ENCODE results near the gene DYNC1H1.
"Not testable (repeated sequence)": the region's sequence is repeated elsewhere in the genome, so short reads cannot be mapped to it uniquely, and the experiment has no call there.

DYNC1H1 gene

DNA sequence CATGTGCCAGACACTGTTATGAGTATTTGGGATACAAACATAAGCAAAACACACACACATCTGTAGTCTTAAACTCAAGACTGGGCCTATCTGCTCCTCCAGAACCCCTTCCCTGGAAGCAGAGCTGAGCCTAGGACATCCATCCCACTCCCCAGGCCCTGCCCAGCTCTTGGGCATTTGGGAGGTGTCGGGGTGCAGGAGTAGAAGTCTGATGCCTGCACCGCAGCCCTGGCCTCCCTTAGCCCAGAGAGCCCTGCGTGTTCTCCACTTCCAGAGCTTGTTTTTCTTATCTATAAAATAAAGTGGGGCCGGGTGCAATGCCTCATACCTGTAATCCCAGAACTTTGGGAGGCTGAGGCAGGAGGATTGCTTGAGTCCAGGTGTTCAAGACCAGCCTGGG lies 110.8 kb downstream of the DYNC1H1 start:
- no peak for DNase-seq

DNA sequence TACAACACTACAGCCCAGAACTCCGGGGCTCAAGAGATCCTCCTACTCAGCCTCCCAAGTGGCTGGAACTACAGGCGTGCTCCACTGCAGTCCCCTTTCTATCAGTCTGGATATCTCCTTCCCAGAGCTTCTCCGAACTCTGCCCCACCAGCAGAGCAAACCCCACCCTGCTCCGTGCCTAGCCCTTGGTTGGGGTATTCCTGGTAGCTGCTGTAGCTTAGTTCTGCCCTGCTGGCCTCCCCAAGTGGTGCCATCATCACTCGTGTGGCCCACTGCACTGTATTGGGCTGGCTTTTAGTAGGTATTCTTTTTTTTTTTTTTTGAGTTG lies 113.0 kb downstream of the DYNC1H1 start:
- DNase-seq: no peak

DNA sequence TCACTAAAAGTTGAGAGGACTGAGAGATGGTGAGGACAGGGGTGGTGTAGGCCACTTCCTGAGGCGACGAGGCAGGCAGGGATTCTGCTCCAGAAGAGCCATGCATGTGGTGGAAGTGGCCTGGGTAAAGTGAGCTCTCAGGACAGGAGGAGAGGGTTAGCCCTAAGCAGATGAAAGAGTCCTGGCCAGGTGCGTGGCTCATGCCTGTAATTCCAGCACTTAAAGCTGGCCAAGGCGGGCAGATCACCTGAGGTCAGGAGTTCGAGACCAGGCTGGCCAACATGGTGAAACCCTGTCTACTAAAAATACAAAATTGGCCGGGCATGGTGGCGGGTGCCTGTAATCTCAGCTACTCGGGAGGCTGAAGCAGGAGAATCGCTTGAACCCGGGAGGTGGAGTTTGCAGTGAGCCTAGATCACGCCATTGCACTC lies 114.0 kb downstream of the DYNC1H1 start:
- not testable (repeated sequence) for DNase-seq

DNA sequence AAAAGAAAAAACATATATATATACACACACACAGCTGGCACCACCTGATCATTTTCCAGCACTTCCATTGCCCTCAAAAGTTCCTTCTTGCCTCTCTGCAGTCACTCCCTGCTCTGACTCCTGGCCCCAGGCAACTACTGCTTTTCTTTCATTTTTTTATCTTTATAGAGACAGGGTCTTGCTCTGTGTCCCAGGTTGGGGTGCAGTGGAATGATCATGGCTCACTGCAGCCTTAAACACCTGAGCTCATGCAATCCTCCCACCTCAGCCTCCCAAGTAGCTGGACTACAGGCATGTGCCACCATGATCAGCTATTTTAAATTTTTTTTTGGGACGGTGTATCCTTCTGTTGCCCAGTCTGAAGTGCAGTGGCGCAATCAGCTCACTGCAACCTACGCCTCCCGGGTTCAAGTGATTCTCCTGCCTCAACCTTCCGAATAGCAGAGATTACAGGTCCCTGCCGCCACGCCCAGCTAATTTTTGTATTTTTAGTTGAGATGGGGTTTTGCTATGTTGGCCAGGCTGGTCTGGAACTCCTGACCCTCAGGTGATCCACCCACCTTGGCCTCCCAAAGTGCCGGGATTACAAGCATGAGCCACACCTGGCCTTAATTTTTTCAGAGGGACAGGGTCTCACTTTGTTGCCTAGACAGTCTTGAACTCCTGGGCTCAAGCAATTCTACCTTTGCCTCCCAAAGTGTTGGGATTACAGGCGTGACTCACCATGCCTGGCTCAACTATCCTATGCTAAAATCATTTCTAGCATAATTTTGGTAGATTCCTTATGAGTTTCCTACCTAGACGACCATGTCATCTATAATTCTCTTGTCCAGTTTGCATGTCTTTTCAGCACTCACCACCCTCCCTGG lies 114.7 kb downstream of the DYNC1H1 start:
- no peak for DNase-seq

DNA sequence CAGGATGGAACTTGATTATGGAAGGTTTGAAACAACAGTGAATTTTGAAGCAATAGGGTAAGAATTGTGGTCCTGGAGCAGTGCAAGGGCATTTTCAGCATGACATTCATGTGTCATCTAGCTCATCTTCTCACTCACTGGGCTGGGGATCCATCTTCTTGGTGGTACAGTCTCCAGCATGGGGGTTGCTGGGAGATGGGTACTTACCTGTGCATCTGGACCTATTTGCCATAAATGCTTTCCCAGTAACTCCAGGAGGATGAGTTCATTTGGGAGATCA lies 115.3 kb downstream of the DYNC1H1 start:
- no peak for DNase-seq

DNA sequence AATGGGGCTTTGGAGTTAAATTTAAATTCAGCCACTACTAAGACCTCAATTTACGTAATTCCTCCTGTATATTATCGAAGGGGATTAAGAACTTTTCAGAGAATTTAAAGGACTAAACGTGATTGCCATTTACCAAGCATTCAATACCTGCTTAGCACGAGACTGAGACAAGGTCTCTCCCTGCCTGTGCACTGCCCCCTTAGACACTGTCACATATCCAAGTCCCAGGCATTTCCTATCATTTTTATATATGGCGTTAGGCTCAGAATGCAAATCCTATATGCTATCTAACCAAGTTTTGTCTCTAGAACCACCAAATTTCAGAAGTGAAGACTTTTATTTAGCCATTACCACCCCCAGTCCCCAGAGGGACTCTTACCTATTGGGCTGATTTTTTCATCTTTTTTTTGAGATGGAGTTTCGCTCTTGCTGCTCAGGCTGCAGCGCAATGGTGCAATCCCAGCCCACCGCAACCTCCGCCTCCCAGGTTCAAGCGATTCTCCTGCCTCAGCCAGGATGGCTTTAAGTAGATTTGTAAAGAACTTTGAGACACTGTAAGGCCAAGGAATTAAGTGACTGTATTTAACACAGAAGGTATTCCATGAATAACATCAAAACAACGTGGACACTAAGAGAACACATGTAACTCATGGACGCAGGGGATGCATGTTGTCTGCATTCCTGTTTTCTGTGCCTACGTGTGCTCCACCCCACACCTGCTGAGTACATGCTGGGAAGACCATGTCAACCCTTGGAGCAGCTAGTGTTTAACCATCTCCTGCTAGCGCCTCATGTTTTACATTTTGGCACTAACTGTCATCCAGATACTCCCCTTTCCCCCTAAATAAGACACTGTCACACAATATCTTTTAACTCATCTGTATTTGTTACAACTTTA lies 116.1 kb downstream of the DYNC1H1 start:
- no peak for DNase-seq

DNA sequence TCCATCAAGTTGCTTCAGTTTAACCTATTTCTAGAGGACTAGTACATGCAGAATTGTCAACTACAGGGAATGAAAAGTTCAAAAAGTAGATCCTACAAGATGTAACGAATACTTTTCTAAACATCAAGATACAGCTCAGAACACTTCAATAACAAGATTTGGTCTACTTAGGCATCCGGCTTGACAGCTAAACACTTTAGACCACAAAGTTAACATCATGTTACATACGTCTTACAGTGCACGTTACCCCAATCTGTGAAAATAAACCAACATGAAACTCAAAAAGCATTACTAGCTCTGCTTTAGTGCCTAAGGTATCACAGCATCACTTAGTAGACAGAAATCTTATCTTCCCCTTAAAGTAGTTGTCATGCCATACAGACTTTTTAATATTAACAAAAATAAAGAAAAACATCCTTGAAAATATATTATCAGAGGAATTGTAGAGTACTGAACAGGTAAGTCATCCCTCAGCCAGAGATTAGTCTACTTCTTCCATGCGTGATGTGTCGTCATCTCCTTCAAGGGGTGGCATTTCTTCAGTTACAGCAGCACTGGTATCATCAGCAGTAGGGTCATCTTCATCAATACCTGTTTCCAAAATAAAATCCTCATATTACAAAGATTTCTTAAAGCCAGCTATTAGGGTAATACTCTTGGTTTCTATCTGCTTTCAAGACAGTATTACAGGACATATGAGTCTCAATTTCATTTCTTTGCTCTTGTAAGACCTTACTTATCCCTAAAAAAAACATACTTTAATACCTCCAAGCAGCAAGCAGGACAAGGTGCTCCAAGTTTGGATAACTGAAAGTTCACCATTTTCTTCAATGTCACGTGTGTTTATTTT lies 117.1 kb downstream of the DYNC1H1 start:
- no peak for DNase-seq

DNA sequence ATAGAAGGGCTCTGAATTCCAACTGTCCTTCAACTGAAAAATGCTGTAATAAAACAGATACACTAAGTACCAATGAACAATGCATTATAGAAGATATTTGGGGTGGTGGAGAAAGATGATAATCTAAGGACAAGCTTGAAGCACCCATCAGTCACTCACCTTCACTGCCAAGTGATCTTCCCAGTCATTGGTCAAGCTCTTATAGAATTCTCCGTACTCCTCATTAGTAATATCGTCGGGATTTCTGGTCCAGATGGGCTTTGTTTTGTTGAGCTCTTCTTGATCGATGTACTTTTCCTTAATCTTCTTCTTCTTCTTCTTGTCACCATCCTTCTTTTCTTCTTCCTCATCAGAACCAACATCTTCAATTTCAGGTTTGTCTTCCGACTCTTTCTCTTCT lies 120.1 kb downstream of the DYNC1H1 start:
- DNase-seq: not testable (repeated sequence)

DNA sequence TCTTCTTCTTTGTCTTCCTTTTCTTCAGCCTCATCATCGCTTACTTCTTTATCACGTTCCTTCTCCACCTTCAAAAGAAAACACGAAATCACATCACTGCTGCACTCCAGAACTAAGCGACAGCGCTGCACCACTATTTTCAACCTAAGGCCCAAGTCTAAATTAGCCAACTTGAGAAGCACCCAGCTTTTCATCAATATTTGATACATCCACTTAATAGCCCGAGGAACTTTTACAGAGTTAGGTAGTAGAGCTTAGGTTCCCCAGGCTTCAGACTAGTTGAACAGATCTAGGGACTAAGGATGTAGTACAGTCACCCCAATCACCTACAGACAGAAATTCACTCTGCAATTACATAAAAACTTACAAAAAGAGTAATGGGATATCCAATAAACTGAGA lies 120.6 kb downstream of the DYNC1H1 start:
- no peak for DNase-seq

DNA sequence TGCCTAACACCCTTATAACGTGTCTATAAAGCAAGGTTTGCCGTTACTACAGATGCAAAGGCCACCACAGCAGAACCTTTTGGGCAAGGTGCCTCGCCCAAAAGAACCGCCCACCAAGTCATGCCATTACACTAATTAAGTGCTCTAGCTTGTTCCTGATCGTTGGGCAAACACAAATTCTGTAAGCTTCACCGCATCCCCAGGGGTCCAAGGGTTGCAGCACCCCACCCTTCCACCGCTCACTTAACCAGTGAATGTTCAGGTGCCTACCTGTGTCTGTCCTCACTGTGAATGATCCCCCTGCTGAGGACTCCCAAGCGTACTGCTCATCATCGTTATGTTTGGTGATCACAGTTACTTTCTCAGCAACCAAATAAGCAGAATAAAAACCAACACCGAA lies 121.1 kb downstream of the DYNC1H1 start:
- no peak for DNase-seq

DNA sequence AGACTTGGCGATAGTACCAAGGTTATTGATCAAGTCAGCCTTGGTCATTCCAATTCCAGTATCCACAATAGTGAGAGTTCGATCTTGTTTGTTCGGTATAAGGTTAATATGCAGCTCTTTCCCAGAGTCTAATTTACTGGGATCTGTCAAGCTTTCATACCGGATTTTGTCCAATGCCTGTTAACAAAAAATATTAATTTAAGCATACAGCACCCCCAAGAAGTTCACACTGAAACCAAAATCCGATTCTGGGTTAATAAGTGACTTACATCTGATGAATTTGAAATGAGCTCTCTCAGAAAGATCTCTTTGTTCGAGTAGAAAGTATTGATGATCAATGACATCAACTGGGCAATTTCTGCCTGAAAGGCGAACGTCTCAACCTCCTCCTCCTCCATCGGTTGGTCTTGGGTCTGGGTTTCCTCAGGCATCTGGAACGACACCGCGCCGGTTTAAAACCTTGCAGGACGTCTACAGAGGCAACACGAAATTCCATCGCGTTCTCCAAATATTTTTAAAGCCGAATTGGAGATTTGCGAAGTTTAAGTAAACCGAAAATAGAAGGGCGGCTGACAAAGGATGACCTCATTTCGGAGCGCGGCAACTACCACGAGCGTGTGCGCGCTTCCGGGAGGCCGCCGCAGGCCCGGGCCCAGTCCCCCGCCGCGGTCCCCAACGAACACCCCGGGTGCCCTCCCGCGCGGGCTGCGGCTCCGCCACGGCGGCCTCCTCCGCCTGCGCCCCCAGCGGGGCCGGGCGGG lies 121.8 kb downstream of the DYNC1H1 start:
- DNase-seq: no peak

DNA sequence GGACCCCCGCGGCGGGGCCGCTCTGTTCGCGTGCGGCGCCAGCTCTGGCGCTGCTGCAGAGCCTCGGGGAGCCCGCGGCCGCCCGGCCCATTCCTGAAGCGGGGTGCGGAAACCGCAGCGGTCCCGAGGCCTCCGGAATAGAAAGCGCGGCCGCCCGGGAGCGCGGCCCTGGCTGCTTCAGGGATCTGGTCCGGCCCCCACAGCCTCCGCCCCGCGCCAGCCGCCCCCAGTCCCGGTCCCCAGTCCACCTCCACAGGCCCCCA lies 122.3 kb downstream of the DYNC1H1 start:
- DNase-seq: no peak

DNA sequence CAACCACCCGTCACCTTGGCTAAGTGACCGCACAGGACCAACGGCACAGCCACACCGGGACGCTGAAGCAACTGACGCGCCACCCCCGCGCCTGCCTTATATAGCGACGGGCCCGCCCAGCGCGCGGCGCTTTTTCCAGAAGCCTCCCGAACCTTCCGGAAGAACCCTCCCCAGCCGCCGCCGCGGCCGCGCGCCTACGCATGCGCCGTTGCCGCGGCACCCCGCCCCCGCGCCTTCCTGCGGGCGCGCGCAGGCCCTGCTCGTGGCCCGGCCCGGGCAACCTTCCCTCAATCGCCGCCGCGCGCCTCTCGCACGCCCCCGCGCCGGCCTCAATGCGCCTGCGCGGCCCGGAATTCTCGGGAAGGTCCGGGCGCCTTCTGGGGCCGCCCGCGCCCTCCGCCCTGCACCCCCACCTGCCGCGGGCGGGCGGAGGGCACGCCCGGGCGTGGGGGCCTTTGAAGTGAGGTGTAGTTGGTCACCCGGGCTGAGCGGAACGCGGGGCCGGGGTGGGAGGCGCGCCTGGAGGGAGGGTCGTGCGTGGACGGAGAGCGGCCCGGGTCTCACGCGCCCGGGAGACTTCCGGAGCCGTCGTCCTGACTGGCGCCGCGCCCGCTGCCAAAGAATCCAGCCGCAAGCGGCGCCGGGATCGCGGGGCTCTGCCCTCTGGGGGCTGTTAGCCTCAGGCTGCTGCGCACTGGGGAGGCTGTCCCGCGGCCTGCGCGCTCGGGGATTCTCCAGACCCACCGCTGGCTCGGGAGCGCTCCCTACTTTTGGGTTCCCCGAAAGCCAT lies 122.8 kb downstream of the DYNC1H1 start, which contains the start of gene HSP90AA1:
HSP90AA1 (minus strand) TSS at position 73 of the 790 bp plus-strand sequence. CDS start 666 bp downstream, outside the sequence.
- DNase-seq: peak; percentile 94 to 98

DNA sequence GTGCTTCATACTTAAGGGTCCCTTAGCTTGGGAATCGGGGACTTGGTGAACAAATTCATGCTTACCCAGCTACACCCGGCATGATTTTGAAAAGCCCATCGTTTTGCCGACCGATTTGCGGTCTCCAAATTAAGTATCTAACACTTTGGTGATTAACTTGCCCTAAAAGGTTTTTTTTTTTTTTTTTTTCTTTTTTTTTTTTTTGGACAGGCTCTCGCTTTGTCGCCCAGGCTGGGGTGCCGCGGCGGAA lies 123.3 kb downstream of the DYNC1H1 start:
- DNase-seq: no peak

DNA sequence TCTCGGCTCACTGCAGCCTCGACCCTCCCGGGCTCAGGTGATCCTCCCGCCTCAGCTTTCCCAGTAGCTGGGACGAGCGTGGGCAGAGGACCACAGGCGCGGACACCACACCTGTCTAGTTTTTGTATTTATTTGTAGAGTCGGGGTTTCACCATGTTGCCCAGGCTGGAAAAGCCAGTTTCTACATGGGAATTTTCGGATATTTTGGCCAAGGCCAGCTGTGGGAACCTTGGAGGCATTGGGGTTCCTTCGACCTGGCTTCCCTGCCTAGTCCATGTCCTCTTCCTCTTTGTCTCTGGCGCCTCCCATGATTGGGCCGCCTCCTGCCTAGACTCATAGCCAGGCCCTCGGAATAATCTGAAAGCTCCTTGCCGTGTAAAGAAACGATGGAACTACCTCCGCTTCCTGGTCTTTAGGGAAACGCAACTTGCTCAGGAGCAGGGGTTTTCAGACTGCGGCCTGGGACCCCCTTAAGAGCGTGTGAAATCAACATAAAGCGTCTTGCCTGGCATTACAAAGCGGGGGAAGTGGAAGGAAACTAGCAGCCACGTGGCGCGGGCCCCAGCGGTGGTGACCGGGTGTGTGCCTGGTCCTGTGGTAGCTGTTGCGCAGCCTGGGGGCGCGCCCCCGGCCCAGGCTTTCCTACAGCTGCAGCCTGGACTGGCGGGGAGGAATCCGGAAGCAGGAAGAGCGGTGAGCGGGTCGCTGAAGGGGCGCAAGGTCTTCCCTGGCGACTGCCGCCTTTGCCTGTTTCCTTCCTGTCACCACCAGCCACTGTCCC lies 123.8 kb downstream of the DYNC1H1 start:
- DNase-seq: no peak

DNA sequence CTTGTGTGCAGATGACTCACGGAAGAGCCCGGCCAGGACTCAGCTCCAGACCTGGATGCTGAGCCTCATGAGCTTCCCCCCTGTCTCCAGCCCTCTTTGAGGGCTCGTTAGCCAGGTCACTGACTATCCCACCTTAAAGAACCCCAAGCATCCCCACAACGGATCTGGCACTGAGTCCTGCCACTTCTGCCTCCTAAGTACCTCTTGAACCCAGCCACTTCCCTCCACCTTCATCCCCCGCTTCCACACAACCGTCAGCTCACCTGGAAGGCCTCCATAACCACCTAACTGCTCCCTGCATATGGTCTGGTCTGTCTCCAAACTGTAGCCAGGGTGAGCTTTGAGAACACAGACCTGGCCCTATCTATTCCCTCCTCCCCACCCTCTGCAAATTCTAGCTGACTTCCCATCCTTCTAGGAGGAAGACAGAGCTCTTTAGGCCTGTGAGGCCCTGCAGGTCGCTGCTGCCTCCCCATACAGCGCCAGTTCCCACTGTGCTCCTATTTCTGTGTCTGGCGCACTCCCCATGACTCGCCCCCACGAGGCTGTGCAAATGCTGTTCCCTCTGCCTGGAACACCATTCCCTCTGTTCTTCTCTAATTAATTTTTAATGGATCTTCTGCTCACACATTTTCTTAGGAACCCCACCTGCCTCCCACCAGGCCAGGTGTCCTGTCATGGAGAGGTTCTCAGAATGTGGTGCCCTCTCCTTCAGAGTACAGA lies 125.4 kb downstream of the DYNC1H1 start:
- DNase-seq: no peak

DNA sequence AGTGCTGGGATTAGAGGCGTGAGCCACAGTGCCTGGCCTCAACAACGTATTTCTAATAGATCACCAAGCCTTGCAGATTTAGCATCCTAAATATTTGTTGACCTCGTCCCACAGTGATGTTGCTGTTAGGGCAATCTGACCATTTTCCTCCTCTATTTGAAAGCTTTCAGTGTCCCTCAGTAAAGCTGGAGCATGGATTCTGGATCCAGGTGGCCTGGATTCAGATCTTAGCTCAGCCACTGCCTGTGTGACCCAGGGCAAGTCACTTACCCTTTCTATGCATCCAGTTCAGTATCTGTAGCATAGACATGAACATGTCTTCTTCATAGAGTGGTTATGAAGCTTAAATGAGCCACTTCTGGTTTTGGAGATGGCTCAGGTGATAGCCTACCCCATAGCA lies 126.3 kb downstream of the DYNC1H1 start:
- no peak for DNase-seq

DNA sequence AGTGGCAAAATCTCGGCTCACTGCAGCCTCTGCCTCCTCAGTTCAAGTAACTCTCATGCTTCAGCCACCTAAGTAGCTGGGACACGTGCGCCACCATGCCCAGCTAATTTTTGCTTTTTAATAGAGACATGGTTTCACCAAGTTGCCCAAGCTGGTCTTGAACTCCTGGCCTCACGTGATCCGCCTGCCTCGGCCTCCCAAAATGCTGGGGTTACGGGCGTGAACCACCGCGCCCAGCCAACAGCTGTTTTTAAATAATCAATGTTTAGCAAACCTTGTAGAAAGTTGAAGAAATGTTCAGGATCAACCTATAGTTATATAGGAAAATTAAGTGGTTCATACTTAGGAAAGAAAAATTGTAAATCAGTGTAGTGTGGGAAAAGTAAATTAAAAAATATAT lies 128.4 kb downstream of the DYNC1H1 start:
- no peak for DNase-seq

DNA sequence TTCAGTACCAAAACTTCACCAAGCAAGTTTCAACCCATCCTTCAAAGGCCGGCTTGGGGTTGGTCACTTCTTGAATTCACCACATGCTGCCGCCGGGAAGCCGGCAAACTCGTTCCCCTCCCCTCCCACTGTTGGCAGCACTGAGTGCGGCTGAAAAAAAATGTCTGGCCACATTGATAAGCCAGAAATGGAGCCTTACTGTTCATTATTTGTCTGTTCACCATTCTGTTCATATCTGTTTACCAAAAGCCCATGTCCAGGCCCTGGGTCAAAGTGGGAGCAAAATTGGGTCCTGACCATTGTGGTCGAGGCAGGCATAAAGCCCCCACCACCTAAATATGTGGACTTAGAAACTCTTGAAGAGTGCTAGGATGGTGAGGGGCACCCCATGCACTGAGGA lies 129.7 kb downstream of the DYNC1H1 start:
- DNase-seq: no peak

DNA sequence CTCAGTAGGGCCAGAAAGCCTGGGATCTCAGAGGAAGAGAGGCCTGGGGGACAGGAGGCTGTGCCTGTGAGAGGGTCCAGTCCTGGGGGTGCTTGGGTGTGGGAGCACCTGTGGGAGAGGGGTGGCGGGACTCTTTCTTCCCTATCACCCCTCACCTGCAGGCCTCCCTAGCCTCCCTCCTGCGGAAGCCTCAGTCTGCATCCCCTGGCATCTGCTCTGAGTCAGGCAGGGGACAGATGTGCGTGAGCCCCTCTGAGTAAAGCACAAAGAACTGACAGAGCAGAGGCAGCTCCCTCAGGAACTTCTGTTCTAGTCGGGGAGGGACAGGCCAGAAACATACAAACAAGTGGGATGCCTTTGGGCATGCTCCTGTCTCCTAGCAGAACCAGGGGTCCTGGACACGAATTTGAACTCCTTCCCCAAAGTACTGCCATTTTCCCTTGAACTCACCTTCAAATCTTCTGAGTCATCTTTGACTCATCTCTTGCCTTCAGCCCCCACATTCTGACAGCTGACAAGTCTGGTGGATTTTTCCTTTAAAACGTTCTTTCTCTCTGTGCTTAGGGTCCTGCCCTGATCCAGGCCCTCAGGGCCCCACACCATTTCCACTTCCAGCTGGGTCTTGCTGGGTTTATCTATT lies 131.0 kb downstream of the DYNC1H1 start:
- DNase-seq: no peak
